GM21528 (cell line): ENCODE results near the gene CEACAM21.

Experiments
- ATAC-seq: cut with Tn5 transposase; IDR thresholded peaks from one replicate; pipeline ENCODE4 v1.9.1; 2021; ENCODE audit warnings: mild to moderate bottlenecking, moderate library complexity; ENCODE audit not compliant: unreplicated experiment, low FRiP score

CEACAM21 gene

GRCh38 chr19:41575998-41576397 is at the start of gene CEACAM21:
Gene CEACAM21 (plus strand): TSS chr19:41576166. CDS start chr19:41576275, 109 bp downstream.
- no peak for ATAC-seq

- ATAC-seq = no peak
Observed at GRCh38 chr19:41527089-41527488, 48.9 kb upstream of the CEACAM21 start.

GRCh38 chr19:41528106-41528505 is 47.9 kb upstream of the CEACAM21 start:
- no peak for ATAC-seq

- no peak for ATAC-seq
Observed at GRCh38 chr19:41529484-41530183, 46.3 kb upstream of the CEACAM21 start.

GRCh38 chr19:41530184-41530534 is 45.8 kb upstream of the CEACAM21 start:
- no peak for ATAC-seq

- ATAC-seq = no peak
Observed at GRCh38 chr19:41530761-41531301, 45.1 kb upstream of the CEACAM21 start.

- no peak for ATAC-seq
Observed at GRCh38 chr19:41531438-41532311, 44.3 kb upstream of the CEACAM21 start.

GRCh38 chr19:41532526-41532925 is 43.4 kb upstream of the CEACAM21 start:
- no peak for ATAC-seq

- ATAC-seq = no peak
Observed at GRCh38 chr19:41533671-41534215, 42.2 kb upstream of the CEACAM21 start.

GRCh38 chr19:41535029-41535622 is 40.8 kb upstream of the CEACAM21 start:
- ATAC-seq = peak; percentile 74

GRCh38 chr19:41537789-41538188 is 38.2 kb upstream of the CEACAM21 start:
- no peak for ATAC-seq

- ATAC-seq = no peak
Observed at GRCh38 chr19:41540041-41540695, 35.8 kb upstream of the CEACAM21 start.

GRCh38 chr19:41541990-41542584 is 33.9 kb upstream of the CEACAM21 start:
- ATAC-seq = no peak

GRCh38 chr19:41542622-41543021 is 33.3 kb upstream of the CEACAM21 start:
- ATAC-seq = no peak

GRCh38 chr19:41543582-41543981 is 32.4 kb upstream of the CEACAM21 start:
- ATAC-seq = no peak

- ATAC-seq = no peak
Observed at GRCh38 chr19:41545547-41545946, 30.4 kb upstream of the CEACAM21 start.

GRCh38 chr19:41546386-41546789 is 29.6 kb upstream of the CEACAM21 start:
- no peak for ATAC-seq

- ATAC-seq = no peak
Observed at GRCh38 chr19:41546961-41547360, 29.0 kb upstream of the CEACAM21 start.

GRCh38 chr19:41547569-41547968 is 28.4 kb upstream of the CEACAM21 start:
- ATAC-seq = no peak

- no peak for ATAC-seq
Observed at GRCh38 chr19:41548047-41548446, 27.9 kb upstream of the CEACAM21 start.
